ENCODE measurements around the gene RPIA.
"Not testable (repeated sequence)": the region's sequence is repeated elsewhere in the genome, so short reads cannot be mapped to it uniquely, and the experiment has no call there.

RPIA gene

GRCh38 chr2:88795932-88796331 is 104.5 kb downstream of the RPIA start:
- DNase-seq: not testable (repeated sequence)

- DNase-seq: not testable (repeated sequence)
These were observed 105.0 kb downstream of the RPIA start for GRCh38 chr2:88796523-88796922.

DNA sequence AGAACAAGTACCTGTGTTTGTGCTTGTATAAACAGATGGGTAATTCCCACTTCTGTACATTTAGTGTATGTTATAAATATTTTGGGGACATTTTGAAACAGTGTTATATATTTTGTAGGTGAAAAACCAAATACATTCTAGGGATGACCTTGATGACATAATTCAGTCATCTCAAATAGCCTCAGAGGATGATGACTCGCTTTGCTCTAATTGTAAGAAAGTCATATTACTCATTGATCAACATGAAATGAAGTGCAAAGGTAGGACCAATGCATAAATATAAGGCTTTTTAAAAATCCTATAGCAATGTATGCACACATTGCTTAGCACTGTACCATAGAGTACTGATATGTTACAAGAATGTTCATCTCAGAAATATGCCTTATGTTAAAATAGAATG is 105.7 kb downstream of the RPIA start:
- DNase-seq: not testable (repeated sequence)
